ENCODE data around the gene PEX10.
A peak's percentile ranks its signal among the peaks of the same experiment; 100 is the strongest.

The PEX10 gene

GRCh38 chr1:2414297-2414958, 2.1 kb upstream of the PEX10 start:
- H3K27ac ChIP-seq = peak overlapping the region; percentile 99

GRCh38 chr1:2413495-2414296, 1.3 kb upstream of the PEX10 start:
- peak overlapping the region; percentile 99 for H3K27ac ChIP-seq
- no peak for TF ChIP-seq ZFX (IDR thresholded peaks at IDR 0.05)
- TF ChIP-seq CTCF (conservative IDR thresholded peaks at IDR 0.05) = no peak

More at GRCh38 chr1:2414297-2414958, 2.1 kb upstream of the PEX10 start:
- TF ChIP-seq CTCF (conservative IDR thresholded peaks at IDR 0.05) (peak; percentile 97), ZFX (IDR thresholded peaks at IDR 0.05) (no peak)

- H3K27ac ChIP-seq = peak overlapping the region; percentile 99
- TF ChIP-seq CTCF (conservative IDR thresholded peaks at IDR 0.05) = no peak; the same call in 1 of the 2 replicates
- peak; percentile 57; the same call in 1 of the 2 replicates for TF ChIP-seq ZFX (IDR thresholded peaks at IDR 0.05)
Measured at GRCh38 chr1:2412773-2413494, 570 bp upstream of the PEX10 start.

GRCh38 chr1:2411801-2412394, 466 bp downstream of the PEX10 start:
- H3K27ac ChIP-seq = peak overlapping the region; percentile 99
- no peak for TF ChIP-seq CTCF (conservative IDR thresholded peaks at IDR 0.05)
- peak; percentile 93 for TF ChIP-seq ZFX (IDR thresholded peaks at IDR 0.05)

- peak overlapping the region; percentile 99 for H3K27ac ChIP-seq
- TF ChIP-seq ZFX (IDR thresholded peaks at IDR 0.05) (no peak), CTCF (conservative IDR thresholded peaks at IDR 0.05) (no peak)
Measured at GRCh38 chr1:2409745-2410144, 2.6 kb downstream of the PEX10 start.

GRCh38 chr1:2408859-2409276, 3.5 kb downstream of the PEX10 start:
- peak overlapping the region; percentile 99 for H3K27ac ChIP-seq
- TF ChIP-seq CTCF (conservative IDR thresholded peaks at IDR 0.05) (no peak), ZFX (IDR thresholded peaks at IDR 0.05) (no peak)

Measured in C4-2B (cell line).